DLD1 (cell line): ENCODE results near the gene CHERP.

Experiments
- in situ Hi-C: cut with HindIII; loops from 2 replicates; pipeline ENCODE4 v1.10.0; 2017; ENCODE audit warnings: low sequenced_read_pairs

The CHERP gene, protein sequence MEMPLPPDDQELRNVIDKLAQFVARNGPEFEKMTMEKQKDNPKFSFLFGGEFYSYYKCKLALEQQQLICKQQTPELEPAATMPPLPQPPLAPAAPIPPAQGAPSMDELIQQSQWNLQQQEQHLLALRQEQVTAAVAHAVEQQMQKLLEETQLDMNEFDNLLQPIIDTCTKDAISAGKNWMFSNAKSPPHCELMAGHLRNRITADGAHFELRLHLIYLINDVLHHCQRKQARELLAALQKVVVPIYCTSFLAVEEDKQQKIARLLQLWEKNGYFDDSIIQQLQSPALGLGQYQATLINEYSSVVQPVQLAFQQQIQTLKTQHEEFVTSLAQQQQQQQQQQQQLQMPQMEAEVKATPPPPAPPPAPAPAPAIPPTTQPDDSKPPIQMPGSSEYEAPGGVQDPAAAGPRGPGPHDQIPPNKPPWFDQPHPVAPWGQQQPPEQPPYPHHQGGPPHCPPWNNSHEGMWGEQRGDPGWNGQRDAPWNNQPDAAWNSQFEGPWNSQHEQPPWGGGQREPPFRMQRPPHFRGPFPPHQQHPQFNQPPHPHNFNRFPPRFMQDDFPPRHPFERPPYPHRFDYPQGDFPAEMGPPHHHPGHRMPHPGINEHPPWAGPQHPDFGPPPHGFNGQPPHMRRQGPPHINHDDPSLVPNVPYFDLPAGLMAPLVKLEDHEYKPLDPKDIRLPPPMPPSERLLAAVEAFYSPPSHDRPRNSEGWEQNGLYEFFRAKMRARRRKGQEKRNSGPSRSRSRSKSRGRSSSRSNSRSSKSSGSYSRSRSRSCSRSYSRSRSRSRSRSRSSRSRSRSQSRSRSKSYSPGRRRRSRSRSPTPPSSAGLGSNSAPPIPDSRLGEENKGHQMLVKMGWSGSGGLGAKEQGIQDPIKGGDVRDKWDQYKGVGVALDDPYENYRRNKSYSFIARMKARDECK

DNA sequence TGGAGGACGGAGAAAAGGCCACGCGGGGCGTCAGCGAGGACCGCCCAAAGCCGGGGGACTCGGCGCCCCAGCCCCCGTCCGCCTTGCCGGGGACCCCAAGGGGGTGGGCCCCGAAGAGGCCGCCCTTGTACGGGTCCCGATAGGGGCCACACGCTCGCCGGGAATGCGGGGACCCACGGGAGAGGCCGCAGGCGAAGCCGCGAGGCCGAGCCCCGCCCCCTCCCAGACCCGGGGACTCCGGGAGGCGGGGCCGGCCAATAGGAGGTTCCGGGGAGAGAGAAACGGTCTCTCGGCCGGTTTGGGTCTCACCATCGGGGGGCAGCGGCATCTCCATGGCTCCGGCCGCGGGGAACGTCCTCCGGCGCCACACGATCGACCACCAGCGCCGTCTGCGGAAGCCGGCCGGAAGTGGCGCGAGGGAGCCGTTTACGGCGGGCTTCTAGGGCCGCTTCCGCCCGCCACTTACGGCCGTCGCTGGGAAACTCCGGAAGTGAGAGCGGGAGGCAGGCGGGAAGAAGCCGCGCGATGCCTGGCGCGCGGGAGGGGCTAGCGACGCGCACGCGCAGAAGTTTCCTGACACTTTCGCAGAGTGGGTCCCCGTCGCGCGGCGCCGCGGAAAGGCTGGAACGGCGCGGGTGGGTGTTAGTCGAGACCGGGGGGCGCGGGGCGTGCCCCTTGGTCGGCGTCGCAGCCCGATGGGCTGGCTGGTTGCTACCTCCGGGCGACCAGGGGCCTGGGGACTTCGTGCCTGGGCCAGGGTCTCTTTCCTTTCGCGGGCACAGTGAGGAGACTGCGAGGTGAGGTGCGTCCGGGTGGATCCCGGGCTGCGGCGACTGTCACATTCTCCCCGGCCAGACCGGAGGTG is at the start of gene CHERP:
Gene CHERP, minus strand, starts transcription at position 393 of the 865 bp plus-strand sequence. Its CDS starts 59 bp downstream, at position 334.
- in situ Hi-C loops: no loop called here

DNA sequence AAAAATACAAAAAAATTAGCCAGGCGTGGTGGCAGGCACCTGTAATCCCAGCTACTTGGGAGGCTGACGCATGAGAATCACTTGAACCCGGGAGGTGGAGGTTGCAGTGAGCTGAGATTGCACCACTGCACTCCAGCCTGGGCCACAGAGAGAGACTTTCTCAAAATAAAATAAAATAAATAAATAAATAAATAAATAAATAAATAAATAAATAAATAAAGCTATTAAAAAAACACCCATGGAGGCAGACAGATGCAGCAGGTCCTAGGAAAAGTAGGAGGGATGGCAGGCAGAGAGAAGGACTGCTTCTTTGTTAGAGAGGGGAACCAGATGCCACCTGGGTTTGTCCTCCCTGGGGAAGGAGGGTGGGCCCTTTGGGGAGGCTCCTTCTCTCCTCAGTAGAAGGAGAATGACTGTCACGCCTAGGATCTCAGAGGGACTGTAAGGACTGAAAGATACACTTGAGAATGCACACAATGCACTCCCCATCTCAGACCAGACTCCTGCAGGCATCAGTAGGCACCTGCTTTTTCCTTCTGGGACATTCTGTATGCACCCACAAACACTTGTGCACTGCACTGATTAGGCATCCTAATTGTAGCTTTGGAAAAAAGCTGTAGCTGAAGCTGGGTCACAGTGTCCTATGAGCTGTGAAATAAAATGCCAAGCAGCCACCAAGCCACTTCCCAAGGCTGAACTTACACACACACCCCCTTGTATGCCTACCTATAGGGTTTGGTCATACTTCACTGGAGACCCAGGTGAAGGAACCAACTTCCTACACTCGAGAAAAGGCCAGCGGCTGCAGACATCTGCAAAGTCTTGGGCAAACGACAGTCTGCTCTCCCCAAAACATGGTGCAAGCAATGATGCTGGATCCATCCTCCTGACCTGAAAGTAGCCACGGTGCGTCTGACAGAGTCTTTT is 48.9 kb upstream of the CHERP start:
- in situ Hi-C loops: no loop called here

DNA sequence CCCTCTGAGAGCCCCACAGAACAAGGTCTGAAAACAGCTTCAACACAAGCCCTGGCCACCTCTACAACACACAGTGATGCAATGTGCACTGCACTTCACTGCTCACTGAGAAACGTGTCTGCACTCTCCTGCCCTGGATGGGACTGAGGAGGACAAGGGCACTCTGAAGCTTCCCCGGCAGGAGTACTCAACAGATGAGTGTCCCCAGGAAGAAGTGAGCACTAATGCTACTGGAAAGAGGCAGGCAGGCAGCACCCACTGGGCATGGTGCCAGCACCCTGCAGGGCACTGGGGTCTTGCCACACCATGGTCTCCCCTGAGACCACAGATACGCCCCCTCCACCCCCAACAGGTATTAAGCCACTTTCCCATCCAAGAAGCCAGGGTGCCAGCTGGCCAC is 47.7 kb upstream of the CHERP start:
- in situ Hi-C loops: no loop called here

DNA sequence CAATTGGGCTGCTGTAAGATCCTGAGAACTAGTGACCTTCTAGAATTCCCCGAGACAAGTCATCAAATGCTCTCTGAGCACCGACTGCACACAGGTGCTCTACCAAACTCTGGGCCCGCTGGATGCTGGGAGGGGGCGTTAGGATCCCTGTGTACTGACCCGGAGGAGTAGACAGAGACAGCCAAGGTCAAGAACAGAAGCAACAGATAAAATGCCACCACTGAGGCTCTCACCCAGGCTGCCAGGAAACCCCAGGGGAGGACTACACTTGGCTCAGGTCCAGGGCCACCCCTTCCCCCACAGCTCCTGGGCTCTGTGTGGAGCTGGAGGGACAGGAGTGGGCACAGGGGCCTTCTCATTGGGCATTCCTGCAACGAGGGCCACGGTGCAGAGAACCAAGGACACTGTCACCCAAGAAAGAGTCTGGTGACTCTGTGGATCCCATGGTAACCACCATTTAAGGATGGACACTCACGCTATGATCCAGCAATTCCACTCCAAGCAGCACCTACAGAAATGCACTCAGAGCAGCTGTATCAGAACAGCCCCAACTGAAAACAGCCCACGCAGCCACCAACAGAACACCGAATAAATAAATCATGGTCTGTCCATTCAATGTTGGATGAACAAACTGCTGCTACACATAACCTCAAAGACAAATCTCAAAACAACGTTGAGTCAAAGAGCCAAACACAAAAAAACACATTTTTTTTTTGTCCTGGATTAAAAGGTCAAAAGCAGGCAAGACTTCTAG is 46.8 kb upstream of the CHERP start:
- in situ Hi-C loops: no loop called here

DNA sequence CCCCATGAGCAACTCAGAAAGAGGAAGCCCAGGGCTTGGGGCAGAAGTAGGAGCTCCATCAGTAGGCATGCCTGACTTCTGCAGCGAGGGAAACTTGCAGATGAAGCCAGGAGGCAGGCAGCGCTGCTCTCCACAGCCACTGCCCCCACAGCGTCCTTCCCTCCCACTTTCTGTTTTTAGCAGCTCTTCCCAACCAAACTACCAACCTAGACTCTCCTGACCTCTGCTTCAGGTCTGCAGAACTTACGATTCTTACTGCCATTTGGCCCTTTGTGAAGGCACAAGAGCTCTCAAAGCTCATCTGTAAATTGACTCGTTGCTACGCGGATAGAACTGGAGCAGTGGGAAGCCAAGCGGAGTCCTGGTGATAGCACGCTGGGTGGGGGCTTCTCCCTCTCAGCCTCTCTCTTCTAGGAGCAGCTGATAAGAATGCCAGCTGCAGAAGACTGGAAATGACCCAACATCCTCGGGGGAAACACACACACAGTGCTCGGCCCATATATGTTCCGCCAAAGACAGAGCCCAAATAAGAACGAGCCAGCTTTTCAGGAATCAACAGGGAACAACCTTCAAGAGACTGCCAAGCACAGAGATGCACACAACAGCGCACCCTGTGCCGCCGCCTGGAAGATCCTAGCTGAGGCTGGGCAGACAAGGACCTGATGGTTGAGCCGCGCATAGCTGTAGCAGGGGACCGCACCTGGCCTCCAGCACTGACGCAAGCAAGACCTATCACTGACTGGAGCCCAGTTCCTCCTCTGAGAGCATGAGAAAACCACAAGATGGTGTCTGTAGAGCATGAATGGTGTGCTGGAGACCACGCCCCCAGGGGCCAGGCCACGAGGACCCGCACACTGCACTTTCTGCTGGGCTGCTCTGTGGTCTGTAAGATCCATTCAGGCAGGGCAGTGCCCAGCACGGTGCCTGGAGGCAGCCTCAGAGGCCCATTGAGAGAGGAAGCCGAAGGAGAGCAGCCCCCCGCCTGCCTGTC is 45.9 kb upstream of the CHERP start:
- in situ Hi-C loops: no loop called here

DNA sequence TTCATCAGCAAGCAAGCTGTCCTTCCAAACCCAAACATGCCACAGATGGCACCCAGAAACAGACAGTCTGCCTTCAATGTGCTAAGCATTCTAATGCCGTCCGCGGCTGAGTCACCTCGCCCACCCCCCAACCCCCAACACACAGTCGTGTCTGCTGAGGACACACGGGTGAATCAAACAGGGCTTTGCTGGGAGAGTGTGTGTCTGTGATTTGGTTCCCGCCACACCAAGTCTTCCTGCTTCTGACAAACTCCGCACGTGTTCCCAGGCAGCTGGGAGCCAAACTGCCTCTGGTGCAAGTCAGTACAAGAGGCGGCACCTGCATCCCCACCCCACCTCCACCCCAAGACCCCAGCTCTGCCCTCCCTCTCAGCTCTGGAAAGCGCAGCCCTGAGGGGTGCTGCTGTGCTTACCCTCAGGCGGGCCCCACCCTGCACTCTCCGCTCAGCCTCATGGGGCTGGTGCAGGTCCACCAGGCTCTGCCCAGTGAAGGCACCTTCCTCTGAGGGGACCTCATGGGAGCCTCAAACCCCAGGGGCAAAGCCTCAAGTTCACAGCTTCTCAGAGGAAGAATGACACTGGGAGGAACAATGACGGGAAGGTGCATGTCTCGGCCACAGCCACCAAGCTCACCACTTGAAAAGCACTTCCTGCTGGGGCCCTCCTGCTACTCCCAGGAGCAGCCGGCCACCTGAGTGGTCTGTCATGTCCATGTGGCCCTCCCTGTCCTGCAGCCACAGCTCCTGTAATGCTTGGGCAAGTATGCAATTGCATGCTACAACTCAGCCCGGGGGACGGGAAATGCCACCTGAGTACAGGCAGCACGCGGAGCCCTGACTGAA is 45.0 kb upstream of the CHERP start:
- in situ Hi-C loops: no loop called here

DNA sequence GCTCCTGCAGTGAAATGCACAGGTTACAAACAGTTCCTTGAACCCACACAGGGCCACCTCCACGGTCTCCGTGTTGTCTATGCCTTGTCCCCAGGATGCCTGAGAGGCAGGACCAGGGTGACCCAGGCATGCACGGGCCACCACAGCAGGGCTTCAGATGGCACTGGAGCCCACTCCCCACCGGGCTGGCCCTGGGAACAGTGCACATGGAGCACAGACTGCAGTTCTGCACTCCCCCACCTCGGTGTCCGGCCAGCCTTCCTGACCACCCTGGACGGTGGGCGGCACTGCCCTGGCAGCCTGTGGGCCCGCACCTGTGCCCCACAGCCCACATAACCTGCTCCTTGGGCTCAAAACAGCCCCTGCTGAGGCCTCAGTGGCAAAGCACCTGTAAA is 44.2 kb upstream of the CHERP start:
- in situ Hi-C loops: no loop called here

DNA sequence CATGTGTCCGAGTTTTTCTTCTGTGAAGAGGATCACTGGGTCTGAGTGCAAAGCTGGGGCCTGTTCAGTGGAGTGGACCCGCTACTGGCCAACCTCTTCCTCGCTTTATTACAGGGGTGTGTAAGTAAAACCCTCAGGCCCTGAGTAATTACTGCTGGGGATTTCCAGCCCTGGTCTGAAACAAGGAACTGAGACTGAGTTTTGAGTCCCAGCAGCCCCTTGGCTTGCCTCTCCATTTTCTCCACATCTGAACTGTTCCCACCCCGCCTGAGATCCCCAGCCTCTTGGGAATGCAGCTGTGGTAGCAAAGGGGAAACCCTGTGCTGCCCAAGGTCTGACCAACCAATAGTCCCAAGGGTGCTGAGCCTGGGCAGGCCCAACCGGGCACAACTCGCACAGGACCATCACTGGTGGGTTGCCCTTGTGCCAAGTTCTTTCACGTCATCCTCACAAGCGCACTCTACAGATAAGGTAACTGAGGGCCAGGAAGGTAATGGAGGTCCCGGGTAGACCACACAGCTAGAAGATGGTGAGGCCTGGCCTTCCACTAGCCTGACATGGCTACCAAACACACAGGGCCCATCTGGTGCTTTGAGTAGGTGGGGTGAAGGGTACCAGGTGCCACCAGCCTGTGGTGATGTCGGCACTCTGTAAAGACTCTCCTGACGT is 43.7 kb upstream of the CHERP start:
- in situ Hi-C loops: no loop called here

DNA sequence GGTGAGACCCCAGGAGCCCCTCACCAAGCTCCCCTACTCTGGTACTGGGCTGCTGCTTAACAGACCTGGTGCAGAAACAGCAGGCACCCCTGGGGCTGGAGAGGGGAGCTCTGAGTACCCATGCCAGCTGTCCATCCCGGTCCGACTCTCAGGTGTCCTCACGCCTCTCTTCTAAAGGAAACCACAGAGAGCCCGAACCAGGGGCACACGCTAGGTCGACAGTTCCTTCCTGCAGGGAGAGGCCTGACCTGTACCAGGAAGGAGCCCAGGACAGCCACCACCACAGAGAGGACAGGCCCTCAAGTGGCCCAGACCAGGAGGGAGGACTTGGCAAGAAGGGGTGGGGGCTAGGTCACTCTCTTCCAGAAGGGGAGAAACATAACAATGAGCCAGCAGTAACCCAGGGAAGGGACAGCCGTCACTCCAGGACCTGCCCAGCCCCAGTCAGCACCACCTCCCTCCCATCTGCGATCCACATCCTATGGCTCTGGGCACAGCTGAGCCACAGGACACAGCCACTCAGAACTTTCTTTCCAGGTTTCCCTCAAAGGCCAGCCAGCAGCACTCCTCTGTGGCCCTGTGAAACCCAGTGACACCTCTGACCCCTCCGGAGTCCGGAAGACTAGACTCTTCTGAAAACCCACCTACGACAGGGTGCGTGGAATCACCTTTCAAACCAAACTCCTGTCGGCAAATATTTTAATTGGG is 43.0 kb upstream of the CHERP start:
- in situ Hi-C loops: no loop called here

DNA sequence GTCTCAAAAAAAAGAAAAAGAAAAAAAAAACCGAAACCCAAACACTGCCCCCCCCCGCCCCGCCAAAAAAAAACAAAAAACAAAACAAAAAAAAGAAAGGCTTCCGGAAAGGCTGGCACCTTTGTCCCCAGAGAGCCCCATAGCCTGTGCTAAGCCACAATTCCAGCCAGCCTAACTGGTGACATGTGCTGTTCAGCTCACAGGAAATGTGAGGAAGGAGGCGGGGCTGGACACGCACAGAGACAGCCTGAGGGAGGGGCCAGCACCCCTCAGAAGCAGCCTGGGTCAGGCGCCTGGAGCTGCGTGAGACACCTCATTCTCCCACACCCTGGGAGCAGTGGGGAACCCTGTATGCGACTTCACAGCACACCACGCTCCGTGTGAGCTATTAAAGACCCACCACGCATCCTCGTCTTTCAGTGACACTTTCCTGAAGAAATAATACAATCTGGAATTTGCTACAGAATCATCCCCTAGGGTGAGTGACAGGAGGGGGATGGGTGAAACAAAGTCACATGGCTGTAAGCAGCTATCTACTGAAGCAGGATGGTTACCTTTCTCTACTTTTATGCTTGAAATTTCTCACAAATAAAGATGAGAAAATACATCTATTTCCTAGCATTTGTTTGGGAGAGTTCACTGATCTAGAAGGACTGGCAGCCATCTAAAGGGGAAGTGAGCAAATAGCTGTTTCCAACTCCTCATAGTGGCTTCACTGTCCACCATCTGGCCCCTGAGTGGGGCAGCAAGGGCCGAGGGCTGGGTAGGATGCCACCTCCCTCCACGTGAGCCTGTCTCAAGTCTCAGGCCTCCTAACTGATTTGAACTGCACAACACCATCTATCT is 42.2 kb upstream of the CHERP start:
- in situ Hi-C loops: no loop called here

DNA sequence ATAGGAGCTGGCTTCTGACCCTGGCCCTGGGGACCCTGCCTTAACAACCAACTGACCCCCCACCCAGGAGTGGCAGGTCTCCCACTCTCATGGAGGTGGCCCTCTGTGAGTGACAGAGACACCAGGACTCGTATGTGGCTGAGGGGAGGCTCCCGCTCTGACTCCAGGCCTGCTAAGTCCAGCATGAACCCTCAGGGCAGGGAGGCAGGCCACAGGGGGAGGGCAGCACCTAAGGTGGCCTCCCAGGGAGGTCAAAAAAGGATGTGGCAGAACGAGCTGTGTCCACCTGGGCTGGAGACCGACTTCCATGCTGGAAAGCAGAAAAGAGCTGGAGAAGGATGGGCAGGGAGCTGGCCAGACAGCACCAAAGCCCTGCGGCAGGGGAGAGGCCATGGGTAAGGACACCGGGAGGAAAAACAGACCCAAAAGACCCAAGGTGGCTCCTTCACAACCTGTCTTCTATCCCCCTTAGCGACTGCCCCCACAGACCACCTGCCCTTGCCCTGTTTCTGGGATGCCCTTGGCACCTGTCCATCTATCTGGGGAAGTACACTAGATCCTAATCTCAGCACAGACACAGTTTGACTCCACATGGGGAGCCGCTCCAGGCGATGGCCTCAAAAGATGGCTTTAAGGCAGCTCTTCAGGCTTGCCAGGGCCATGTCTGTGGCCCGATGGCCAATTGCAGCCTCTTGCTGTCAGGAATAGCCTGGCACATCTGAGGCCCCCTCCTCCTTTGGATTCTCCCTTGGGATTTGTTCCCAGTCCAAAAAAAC is 40.4 kb upstream of the CHERP start:
- in situ Hi-C loops: no loop called here

DNA sequence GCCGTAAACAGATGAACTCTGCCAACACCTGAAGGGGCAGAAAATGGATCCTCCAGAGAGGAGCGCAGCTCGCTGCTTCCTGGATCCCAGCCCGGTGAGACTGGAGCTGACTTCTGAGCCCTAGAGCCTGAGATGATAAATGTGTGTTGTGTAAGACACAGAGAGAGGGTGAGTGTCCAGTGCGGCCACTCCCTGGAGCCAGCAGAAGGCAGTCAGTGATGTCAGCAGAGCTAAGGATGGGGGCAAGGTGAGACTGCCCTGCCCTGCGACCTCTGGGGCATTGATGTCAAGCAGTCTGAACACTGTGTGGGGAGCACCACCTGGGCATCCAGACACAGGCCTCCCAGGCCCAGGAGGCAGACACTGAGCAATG is 39.7 kb upstream of the CHERP start:
- in situ Hi-C loops: no loop called here

DNA sequence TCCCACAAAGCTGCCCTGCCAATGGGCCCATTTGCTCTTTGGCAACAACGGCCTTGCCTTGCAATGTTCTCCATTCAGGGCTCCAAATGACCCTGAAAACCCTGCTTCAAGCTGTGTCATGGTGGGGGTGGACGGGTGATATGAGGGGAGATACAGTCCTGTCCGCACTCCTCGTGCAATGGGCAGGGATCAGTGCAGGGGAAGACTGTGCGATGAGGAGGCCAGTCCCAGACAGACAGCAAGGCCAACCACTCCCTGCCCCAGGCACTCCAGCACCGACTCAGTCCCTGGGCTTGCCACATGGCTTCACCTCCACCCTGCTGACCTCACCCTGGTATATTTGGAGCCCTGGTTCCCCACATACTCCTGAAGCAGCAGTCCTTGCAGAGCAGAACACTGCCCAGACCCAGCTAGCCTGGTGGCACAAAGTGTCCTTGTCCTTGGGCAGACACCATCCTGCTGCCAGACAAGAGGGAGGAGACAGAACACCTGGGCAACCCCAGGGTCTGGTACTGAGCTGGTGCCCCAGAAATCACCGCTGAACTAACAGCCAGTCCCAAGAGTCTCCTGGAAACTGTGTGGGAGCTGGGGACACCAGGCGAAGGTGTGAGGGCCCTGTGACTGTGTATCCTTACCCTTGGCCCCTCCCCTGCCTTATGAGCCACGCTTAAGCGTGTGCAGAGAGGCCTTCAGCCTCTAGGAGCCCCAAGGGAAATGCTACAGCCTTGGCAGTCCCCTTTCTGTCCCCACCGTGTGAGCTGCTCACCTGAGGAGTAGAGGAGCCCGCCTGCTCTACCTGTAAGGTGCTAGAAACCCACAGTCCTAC is 39.1 kb upstream of the CHERP start:
- in situ Hi-C loops: no loop called here

DNA sequence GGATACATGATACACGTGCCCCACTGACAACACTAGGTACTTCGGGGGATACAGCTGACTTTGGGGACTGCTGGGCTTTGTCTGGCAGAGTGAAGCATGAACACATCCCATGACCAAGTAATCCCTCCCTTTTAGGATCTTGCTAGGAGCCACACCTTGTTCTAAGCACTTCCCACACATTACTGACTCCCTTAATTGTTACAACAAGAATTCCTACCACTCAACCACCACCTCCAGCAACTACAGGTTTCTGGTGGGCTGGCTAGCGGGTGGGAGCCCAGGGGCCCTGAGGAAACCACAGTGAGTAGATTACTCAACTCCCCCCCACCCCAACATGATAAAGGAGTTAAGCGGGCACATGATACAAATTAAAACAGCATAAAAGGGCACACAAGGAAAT is 37.1 kb upstream of the CHERP start:
- in situ Hi-C loops: no loop called here
